Vagina (tissue), 2 donors: Measurements from ENCODE around the gene RNF112.

Source experiments
- POLR2A ChIP-seq, 2 donors: fragments of 450-650 bp; IDR thresholded peaks; one replicate each; pipeline ENCODE4 v1.6.1; 2017; ENCODE audit warnings: antibody characterized with exemption in 2 of 2, mild to moderate bottlenecking in 2 of 2, moderate library complexity in 2 of 2
- TF ChIP-seq, protein P1 (sequence below), 3 experiments: fragments of 450-650 bp in 2 of 3; fragments of 200-600 bp in 1 of 3; sonication (generic) in 1 of 3; IDR thresholded peaks; one replicate each; pipeline ENCODE4 v1.5.1; 2017 to 2019; ENCODE audit warnings: antibody characterized with exemption in 3 of 3, mild to moderate bottlenecking in 2 of 3, moderate library complexity in 2 of 3

DNA sequence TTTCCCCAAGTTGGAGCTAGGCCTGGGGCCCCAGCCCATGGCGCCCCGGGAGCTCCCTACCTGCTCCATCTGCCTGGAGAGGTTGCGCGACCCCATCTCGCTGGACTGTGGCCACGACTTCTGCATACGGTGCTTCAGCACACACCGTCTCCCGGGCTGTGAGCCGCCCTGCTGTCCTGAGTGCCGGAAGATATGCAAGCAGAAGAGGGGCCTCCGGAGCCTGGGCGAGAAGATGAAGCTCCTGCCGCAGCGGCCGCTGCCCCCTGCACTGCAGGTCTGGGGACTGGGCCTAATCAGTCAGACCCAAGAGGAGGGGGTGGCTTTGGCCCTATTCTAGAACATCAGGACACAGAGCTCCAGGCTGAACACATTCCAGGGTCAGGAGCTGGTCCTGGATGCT, 1.5 kb downstream of the RNF112 start:
- no peak for TF ChIP-seq POLR2A (IDR thresholded peaks at IDR 0.05)
- TF ChIP-seq, protein P1, sequence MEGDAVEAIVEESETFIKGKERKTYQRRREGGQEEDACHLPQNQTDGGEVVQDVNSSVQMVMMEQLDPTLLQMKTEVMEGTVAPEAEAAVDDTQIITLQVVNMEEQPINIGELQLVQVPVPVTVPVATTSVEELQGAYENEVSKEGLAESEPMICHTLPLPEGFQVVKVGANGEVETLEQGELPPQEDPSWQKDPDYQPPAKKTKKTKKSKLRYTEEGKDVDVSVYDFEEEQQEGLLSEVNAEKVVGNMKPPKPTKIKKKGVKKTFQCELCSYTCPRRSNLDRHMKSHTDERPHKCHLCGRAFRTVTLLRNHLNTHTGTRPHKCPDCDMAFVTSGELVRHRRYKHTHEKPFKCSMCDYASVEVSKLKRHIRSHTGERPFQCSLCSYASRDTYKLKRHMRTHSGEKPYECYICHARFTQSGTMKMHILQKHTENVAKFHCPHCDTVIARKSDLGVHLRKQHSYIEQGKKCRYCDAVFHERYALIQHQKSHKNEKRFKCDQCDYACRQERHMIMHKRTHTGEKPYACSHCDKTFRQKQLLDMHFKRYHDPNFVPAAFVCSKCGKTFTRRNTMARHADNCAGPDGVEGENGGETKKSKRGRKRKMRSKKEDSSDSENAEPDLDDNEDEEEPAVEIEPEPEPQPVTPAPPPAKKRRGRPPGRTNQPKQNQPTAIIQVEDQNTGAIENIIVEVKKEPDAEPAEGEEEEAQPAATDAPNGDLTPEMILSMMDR (IDR thresholded peaks at IDR 0.05) = no peak
